Hematopoietic multipotent progenitor cell treated with erythropoietin and hydrocortisone succinate and interleukin-3 and kit ligand, for 4 days (in vitro differentiated cells): ENCODE measurements around the gene CCDC28B.

ENCODE experiments used
- DNase-seq: peaks from one replicate; pipeline ENCODE4 v3.0.0-alpha.2; 2015

CCDC28B gene

DNA sequence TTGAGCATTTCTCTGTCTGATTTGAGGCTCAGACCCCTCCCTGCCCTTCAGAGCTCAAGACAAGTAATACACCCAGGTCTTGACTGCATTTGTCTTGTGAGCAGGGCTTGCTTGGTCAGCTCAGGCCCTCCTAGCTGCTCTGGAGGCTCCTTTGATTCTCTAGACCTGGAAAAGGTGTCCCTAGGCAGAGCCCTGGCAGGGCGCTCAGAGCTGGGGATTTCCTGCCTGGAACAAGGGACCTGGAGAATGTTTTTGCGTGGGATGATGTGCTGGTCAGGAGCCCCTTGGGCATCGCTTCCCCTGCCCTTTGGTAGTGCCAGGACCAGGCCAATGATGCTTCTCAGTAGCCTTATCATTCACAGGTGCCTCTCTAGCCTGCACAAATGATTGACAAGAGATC is 4.9 kb upstream of the CCDC28B start:
- no peak for DNase-seq

DNA sequence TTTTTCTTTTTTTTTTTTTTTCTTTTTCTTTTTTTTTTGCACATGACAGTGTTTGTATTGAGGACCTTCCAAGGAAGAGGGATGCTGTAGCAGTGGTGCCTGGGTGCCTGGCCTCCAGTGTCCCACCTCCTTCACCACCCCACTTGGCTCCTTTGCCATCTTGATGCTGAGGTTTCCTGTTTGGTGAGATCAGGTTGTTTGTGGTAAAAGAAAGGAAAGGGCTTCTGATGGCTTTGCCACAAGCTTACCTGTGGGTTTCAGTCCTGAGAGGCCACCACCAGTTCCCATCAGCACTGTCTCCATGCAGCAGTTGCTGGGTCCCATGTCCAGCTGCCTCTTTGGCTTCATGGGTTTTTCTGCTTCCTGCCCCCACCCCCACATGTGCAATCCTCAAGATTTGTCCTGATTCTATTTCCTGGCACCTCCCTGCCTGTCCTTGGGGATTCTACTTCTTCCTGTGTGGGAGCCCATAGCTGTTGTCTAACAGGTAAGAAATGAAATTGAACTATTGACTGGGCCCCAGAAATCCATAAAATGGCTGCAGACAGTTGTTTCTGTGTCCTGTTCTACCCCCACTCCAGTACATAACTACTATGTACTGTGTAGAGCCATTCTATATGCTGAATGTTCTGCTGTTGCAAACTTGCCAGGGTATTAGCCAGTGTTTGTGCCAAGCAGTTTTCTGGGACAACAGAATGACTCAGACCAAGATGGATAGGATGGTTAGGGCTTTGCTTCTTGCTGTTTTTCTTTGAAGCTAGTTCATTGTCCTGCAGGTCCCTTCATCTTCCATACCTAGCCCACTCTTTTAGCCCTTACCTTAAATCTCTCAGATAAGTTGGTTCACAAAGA is 4.2 kb upstream of the CCDC28B start:
- DNase-seq: peak; percentile 19

DNA sequence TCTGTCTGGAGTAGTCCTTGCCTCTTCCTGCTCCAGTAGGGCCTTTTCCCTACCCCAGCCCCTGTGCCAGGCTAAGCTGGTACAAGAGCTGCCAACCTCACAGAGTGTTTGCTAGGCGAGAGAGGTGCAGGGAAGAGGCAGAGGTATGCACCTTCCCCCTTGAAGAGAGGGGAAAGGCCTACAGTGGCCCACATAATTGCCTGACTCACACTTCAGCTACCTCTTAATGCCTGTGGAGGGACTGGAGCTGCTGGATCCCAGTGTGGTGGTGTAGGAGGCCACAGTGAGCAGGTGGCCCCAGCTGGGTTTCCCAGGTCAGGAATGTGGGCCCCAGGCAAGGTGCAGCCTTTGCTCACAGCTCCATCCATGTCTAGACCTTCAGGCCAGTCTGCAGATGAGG is 3.3 kb upstream of the CCDC28B start:
- no peak for DNase-seq

DNA sequence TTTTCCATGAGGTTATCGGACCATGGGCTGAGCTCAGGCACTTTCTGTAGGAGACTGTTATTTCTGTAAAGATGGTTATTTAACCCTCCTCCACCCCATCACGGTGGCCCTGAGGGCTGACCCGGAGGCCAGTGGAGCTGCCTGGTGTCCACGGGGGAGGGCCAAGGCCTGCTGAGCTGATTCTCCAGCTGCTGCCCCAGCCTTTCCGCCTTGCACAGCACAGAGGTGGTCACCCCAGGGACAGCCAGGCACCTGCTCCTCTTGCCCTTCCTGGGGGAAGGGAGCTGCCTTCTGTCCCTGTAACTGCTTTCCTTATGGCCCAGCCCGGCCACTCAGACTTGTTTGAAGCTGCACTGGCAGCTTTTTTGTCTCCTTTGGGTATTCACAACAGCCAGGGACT is 2.6 kb upstream of the CCDC28B start:
- DNase-seq: no peak

DNA sequence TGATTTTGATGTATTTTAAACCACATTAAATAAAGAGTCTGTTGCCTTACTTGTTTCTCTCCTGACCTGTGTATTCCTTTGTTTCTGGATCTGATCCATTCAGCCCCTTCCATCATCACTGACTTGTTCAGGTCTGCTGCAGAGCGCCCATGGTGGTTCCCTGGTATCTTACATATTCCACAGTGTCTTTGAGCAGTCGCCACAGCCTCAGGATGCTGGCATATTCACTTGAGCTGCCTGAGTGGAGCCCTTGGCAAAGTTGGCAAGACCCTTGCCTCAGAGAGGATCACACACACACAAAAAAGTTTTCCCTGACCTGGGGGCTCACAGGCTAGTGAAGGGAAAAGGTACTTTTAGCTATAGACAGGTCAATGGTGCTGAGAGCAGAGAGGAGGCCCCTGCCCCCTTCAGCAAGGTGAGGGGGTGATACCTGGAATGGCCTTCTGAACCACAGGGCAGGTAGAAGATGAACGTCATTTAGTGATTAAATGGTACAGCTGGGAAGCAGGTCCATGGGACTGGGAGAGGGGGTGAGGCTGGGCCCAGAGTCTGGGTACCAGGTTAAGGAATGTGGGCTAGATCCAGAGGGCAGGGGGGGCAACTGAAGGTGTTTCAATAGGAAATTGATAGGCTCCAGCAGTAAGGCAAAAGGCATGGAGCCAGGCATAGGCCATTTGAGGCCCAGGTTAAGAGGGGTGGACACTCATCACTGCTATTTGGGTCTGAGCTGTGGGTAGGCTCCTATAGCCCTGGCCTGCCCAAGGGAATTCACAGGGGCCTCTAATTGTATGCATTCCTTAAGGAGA is 2.0 kb upstream of the CCDC28B start:
- no peak for DNase-seq

DNA sequence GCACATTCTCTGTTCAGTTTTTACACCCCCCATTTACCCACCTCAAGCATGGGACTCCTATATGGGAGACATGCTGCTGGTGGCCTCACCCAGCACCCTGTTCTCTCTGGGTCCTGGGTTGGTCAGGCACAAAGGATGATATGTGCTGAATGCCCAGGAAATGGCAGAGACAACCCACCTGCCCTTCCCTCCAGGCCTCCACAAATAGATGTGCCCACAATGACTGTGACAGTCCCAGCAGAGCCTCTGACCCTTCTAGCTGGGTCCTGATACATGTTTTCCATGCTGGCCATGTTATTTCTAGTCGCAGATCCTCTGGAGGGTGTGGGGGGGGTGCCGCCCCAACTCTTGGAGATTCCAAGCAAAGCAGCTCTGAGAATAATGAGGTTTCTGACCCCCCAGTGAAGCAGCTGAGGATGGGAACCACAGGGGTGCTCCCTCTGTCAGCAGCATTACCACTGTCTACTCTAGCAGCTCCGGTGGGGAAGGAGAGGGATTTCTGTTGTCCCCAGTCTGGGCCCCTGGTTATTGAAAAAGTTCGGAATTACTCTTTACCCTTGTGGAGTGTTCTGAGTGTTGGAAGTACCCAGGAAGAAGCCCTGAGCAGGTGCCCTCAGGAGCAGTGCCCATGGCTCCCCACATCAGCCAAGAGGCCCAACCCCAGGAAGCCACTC is 1.2 kb upstream of the CCDC28B start:
- no peak for DNase-seq

DNA sequence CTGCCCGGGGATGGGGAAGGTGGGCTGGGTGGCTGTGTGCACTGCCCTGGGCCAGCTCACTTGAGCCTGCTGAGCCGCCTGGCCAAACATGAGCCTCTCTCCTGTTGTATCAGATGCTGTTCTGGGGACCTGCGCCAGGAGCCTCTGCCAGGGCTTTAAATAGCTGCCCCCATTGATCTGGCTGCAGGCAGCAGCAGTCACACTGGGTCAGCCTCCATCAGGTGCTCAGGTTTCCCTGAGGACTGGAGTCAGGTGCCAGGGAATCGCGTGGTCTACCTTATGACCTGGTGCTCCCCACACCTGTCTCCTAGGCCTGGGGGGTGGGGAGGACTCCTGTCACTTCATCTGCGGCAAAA is 700 bp upstream of the CCDC28B start:
- DNase-seq: no peak

DNA sequence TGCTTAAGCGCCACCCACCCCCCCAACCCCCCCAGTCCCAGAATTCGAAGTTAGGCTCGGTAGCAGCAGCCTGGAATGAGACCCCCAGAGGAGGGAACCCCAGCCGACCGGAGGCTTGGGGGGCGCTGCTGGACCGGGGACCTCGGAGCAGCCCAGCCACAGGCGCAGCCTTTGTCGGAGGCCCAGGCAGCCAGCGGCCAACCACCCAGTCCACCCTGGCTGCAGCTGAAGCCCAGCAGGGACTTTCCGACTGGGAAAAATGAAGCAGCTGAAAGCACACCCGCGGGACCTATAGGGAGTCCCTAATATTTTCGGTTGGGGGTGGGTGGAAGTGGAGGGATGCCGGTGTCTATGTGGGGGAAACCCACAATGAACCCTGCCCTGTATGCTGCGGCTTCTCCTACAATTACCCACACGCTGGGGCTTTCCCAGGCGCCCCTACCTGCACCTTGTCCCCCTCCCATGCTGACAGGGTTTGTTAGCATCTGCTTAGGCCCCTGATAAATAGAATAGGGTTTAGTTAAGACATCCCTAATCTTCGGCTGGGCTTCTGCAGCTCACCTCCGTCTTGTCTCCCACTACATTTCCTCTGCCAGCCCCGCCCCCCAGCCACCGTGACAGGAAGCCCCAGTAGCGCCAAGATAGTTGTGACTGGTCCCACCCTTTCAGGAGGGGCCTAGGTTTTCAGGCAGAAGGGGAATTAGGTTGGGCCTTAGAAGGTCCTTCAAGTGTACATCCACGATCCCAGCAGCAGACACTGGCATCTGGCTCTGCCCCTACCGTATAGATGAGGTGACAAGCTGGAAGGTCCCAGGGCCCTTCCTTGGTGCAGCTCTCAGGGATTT is 838 bp downstream of the CCDC28B start:
- peak; percentile 95 for DNase-seq

DNA sequence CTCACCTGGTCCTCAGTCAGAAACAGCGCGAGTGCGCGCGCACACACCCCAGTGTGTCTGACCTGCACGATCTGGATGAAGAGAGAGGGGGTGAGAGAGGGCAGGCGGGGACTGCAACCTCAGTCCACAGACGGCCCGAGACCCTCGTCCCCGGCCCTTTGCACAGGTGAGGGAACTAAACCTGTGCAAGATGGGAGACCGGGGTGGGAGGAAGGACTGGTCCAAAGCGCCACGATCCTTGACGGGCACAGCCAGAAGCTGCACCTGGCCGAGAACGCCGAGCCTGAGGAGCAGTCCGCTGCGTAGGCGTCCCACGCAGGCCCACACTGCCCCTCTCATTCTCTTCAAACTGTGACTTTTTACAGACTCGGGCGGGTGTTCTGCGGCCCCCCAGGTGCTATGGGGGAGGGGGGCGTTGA is 4.6 kb downstream of the CCDC28B start:
- no peak for DNase-seq

DNA sequence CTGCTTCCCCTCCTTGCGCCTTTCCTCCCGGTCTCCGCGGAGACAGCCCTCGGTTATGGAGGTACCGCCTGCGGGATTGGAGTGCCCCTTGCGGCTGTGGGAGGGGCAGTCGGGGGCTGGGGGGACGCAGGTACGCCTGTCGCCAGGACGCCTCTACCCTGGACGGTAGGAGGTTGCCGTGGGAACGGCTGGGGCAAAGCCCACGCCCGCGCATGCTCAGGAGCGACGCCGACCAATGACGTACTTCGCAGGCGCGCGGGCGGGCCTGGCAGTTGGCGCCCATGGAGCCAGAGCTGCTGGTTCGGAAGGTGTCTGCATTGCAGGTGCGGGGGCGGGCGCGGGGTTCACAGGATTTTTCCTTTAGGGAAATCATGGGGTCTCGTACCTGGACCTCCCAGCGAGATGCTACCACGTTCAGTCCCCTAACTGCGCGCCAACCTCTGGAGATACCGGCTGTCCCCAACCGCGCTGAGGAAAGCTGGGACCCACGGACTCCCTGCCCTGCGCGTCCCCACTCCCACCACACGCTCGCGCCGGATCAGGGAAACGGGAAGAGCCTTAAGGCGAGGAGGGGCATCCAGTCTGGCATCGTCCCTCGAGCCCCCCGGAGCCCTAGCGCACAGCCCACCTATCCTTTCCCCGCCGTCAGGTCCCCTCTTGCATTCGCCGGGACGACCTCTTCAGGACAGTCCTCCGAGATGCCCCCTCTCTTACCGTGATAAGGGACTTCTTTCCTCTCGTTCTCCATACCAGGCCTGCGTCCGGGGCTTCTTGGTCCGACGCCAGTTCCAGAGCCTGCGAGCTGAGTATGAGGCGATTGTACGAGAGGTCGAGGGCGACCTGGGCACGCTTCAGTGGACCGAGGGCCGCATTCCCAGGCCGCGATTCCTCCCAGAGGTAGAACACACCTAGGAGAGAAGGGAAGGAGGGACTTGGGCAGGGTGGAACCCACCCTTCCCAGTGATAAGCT is 5.3 kb downstream of the CCDC28B start, which contains the start of gene IQCC:
TSS of gene IQCC (plus strand) at position 271 of the 970 bp plus-strand sequence. CDS start at position 282, 11 bp downstream.
- DNase-seq: peak; percentile 93

DNA sequence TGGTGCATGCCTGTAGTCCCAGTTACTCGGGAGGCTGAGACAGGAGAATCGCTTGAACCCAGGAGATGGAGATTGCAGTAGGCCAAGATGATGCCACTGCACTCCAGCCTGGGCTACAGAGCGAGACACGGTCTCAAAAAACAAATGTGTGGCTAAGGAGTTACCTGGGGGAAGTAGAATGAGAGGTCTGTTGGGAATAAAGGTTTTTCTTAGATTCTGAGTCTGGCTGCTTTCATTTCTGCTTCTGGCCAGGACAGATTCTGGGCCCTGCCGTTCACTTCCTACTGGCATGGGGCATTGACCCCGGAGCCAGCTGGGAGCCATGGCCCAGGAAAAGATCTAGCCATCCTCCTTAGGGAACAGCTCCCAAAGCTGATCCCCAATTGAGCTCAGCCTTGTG is 8.1 kb downstream of the CCDC28B start:
- no peak for DNase-seq

DNA sequence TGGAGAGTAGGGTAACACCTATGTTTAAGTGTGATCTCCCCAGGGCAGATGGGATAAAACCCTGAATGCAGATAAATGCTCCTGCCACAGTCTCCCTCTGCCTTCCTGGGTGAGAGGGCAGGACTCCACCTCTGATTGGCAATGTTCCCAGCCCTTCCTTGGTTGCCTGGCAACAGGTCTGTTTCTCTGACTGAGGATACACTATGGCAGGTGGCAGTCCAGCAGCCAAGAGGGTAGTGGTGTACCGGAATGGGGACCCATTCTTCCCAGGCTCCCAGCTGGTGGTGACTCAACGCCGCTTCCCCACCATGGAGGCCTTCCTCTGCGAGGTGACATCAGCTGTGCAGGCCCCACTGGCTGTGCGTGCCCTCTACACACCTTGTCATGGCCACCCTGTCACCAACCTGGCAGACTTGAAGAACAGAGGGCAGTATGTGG is 8.5 kb downstream of the CCDC28B start, which contains the start of gene DCDC2B:
TSS of gene DCDC2B (plus strand) at position 199 of the 438 bp plus-strand sequence. CDS start at position 204, 5 bp downstream.
- DNase-seq: peak; percentile 72

DNA sequence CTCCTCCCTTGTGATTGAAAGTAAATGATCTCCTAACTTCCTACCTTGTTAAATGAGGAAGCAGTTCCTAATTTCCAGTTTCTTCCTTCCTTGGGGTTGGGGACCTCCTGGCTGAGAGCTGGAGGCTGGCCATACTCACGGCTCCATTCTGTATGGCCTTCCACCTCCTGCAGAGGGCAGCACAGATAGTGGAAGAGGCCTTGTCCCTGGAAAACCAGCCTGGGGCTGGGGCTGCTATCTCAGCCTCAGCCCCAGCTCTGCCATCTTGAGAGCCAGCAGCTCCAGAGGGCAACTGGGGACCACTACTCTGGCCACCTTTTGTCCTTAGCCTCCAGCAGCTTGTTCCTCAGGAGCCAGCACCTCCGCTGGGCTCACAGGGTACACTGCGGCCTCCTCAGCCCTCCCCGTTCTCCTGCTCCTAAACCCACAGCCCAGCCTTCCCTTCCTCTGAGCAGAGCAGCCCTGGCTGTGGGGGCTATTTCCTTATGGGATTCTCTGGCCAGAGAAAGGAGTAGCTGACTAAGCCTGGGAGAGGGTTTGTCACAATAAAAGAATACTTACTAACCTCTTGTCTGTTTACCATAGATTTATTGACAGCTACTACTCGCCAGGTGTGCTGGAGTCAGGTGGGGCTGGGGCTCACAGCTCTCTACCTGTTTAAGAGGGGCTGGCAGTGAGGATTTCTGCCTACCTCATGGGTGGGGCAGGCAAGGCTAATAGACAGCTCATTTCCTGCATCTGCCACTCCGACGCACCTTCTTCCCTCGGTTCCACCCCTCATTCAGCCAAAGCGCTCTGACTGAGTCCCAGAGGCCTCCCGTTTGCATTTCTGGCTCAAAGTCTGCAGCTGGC is 15.5 kb downstream of the CCDC28B start:
- DNase-seq: peak; percentile 85

DNA sequence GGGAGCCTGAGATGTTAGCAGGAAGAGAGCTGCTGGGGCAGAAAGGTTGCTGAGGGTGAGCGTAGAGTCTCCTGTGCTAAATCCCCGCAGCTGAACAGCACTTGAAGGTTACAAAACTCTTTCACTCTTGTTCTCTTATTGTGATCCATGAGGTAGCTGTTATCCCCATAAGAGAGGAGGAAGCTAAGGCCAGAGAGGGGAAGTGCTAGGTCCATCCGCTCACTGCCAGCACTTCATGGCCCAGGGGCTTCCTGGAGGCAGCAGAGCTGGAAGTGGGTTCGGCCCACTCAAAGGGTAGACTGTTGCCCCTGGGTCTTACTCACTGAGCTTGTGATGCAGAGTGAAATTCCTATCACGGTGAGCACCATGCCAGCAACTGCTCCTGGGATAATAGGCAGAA is 16.2 kb downstream of the CCDC28B start:
- no peak for DNase-seq

DNA sequence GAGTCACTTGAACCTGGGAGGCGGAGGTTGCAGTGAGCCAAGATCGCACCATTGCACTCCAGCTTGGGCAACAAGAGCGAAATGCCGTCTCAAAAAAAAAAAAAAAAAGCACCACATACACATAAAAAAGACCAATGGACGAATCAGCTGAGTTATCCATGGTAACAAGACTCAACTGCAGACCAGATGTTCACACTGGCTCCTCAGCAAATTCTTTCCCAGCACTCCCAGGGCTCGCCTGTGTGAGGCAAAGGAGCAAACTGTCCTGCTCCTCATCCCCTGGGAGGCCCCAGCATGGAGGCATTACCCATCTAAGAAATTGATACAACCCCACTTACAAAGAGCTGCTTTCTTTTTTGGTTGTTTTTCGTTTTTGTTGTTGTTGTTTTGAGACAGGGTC is 18.6 kb downstream of the CCDC28B start:
- DNase-seq: no peak

DNA sequence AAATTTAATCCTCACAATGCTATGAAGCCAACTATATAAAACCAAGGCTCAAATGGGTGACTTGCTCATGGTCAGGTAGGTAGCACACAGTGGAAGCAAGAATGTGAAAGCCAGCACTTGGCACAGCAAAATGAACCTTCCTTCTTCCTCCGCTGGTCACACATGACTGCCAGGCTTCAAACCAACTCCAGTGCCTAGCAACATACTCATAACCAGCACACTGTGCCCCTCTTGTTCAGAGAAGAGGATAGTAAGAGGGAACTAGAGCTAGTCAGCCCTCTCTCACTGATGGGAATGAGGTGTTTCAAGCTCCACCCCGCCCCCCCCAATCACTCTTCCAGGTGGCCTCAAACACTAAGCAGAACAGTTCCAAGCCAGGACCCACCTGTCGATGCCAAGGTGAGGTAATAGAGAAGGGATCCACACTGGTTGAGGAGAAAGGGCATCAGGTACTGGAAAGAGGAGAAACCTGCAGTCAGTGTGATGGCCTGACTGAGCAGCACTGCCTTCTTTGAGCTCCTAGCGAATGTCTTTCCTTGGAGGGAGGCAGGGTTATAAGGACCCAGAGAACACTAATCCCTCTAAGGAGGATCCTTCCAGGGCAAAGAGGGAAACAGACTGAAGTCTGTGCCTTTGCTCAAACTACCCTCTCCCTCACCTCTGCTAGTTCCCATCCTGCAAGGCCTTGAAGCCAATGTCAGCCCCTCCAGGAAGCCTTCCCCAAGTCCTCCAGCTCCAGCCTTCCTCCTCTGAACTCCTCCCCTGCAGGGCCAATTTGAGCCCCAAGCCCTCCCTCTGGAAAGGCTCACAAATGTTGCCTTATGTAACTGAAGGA is 20.6 kb downstream of the CCDC28B start:
- no peak for DNase-seq

DNA sequence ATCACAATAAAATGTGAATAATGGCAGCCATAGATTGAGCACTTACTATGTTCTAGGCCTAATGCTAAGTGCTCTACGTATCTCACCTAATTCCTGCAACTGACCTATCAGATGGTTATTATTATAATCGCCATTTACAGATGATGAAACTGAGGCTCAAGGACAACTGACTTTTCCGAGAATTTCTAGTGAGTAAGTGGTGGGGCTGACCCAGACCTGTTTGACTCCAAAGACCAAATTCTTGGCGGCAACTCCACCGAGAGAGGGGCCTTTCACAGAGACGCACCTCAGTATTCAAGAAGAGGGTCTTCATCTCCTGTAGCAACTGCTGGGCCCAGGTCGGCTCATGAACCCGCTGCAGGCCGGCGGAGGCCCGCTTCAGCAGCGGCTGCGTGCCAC is 21.2 kb downstream of the CCDC28B start:
- DNase-seq: no peak

DNA sequence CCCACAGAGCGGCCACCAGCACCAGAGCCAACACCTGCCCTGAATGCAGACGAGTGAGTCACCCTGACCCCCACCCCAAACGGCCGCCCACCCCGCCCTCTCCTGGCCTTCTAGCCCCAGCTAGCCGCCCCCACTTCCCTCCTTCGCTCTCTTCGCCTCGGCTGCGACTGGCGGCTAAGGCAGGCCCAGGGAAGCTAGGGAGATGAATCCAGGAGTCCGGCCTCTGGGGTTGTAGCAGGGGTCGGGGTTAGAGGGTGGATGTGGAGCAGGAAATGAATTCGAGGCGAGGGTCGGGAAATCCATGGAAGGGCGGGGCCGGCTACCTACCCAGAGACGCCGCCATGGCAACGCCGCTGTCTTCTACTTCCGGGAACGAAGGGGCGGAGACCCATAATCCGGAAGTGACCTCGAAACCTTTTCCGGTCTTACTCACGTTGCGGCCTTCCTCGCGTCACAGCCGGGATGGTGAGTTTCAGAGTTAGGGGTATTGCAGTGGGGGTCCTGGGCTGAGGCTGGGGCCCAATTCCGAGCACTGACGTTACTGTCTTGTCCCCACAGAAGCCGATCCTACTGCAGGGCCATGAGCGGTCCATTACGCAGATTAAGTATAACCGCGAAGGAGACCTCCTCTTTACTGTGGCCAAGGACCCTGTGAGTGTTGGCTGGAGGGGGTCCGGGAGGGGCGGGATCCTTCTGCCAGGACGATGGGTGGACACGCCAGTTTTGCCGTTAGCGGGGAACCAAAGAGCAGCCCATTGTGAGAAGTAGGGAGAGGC is 21.8 kb downstream of the CCDC28B start, which contains the start of the genes EIF3I and TMEM234:
TSS of gene EIF3I (plus strand) at position 428 of the 776 bp plus-strand sequence. CDS start at position 463, 35 bp downstream.
TSS of gene TMEM234 (minus strand) at position 374 of the 776 bp plus-strand sequence. CDS start at position 343, 31 bp downstream.
- DNase-seq: peak; percentile 97
